HPDE6-E6E7 (cell line): ENCODE results near the gene HRC.
"Not testable (repeated sequence)": the region's sequence is repeated elsewhere in the genome, so short reads cannot be mapped to it uniquely, and the experiment has no call there.

Experiments
- DNase-seq: peaks from one replicate; pipeline ENCODE4 v3.0.0; 2011; ENCODE audit warnings: missing footprints; ENCODE audit errors: extremely low spot score

The HRC gene

DNA sequence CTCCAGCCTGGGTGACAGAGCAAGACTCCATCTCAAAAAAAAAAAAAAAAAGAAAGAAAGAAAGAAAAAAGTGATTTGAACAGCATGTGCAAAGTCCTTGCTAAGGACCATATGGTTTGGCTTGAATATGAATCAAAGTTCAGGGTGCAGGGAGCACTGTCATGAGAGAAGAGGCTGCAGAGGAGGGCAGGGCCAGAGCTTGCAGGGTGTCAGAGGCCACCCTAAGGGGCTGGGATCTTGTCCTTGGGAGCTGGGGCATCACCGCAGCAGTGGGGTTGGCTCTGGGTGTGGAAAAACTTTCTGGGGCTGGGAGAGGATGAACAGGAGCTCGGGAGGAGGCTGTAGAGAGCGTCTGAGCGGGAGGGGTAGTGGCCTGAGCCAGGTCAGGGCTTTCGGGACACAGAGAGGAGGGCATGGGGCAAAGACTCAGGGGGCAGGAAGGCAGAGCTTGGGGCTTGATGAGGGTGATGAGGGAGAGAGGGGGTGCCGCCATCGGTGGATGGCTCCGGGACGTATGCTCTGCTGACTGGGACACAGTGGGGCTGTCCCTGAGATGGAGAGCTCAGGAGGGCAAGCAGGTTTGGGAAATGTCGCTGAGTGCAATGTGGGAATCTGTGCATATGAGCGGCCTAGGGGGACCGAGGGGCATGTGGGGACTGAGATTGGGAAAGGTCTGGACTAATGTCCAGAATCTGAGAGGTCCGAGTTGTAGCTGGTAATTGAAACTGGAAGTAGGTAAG is 5.4 kb upstream of the HRC start:
- no peak for DNase-seq

DNA sequence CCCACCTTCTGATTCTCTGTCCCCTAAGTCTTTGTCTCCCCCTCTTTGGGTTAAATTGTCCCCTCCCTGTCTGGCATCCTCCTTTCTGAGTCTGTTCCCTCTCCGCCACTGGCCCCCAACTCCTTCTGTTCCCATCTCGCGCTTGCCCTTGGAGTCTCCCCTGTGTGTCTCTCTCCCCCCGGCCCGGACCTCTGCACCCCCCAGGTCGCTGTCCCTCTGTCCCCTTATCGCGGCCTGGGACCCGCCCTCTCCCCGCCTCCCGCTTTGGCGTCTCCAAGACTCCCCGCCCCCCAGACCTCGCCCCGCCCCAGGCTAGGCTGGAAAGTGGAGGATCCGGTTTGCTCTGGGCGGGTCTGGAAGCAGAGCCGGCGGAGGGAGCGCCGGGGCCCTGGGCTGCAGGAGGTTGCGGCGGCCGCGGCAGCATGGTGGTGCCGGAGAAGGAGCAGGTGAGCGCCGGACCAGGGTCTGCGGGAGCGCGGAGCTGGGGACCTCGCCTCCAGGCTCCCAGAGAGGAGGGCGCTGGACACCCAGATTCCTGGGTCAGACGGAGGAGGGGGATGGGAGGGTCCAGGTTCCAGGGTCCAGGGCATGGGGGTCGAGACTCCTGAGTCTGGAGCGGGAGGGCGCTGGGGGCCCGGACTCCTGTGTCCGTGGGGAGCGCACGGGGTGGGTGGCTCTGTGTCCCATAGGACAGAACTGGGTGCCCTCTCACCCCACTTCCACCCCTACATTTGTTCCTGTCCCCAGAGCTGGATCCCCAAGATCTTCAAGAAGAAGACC is 2.4 kb upstream of the HRC start, which contains the start of gene TRPM4:
TRPM4 (plus strand) TSS at position 348 of the 780 bp plus-strand sequence; CDS start at position 423, 75 bp downstream.
- peak; percentile 84 for DNase-seq

DNA sequence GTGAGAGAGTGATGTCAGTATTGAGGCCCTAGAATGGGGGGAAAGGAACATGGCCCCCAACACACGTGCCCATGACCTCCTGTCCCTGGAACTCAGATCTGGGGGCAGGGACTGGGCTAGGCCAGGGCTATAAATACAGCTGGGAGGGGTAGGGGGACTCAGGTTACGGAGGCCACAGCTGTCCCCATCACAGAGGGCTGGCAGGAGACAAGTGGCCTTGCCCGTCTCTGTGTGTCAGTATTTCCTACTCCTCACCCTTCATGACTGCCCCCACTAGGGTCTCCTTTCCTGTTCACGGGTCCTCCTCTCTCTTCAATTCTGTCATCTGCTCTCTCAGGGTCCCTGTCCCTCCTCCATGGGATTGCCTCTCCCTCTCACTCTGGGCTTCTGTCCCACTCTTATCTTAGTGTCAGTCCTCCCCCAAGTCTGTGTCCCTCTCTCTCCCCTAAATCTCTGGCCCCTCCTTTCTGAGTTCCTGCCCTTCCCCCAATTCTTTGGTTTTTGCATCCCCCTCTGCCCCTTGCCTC is 687 bp upstream of the HRC start:
- no peak for DNase-seq

DNA sequence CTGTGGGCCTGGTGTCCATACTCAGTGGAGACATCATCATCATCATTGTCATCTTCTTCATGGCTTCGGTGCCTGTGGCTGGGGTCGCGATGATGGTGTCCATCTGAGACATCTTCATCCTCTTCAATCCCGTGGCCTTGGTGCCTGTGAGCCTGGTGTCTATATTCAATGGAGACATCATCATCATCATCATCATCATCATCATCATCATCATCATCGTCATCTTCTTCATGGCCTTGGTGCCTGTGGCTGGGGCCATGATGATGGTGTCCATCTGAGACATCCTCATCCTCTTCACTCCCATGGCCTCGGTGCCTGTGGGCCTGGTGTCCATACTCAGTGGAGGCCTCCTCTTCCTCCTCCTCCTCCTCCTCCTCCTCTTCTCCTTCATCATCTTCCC is 917 bp downstream of the HRC start:
- DNase-seq = no peak

DNA sequence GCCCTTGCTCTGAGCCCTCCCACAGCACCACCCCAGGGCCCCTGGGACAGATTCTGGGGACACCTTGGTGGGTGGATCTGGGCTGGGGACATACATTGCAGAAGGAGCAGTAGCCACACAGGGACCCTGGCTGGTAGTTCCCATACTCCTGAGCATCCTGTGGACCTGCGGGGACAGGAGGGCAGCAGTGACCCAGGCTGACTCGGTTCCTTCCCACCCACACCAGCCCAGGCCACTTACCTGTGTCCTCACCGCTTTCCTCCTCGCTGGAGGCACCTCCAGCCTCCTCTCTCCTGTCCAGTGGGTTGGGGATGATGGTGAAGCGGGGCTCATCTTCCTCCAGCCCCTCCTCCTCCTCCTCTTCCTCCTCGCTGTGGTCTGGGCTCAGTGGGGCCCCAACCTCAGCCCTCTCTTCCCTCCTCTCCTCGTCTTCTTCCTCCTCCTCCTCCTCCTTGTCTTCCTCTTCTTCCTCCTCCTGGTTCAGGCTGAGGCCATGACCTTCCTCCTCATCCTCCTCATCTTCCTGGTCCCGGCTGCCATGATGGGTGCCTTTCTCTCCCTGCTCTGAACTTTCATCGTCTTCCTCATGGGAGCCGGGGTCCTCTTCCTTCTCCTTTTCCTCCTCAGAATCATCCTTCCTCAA is 1.9 kb downstream of the HRC start:
- DNase-seq = no peak

DNA sequence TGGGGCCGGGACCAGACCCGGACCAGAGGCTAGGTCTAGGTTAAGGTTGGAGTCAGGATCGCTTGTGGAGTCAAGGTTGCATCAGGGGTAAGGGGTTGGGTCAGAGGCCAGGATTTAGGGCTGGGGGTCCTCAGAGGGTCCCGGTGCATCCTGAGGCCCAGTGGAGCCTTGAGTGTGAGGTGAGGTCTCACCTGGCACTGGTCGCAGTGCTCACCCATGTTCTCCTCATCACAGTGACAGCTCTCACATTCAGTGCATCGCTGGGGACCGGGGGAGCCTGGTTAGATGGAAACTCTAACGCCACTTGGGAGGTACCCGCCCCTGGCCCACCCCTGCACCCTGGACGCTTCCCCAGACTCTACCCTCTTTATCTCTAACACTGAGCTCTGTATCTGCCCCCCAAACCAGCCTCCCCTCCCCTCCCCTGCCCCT is 3.1 kb downstream of the HRC start:
- DNase-seq = no peak

DNA sequence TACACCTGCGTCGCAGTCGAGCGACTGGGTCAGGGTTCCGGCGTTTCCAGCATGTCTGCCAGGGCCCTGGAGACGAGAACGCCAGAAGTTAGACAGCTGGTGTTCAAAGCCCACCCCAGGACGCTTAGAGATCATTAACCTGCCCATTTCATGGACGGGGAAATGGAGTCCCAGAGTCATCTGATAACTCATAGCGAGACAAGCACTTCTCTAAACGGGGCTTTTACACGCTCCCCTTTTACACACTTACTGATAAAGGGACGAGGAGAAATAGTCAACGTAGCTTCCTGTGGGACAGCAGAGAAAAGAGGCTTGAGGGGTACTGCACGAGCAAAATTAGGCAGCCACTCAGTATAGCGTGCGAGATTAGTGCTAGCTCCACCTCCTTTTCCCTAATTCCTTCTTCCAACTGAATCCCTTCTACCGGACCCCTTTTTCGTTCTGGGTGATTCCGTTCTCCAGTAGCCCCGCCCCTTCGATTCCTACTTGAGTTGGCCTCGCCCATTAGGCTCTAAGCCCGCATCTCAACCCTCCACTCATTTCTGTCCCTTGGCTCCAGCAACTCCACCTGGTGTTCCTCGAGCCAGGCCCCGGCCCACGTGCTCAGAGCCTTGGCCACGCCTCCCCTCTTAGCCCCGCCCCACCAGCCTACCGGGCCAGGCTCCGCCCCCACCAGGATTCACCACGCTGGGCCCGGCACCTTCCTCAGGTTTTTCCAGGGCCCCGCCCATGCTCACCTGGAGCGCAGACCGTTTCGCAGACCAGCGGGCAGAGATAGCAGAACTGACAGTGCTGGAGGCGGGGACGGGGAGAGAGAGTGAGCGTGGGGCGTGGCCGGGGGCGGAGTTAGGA is 3.7 kb downstream of the HRC start:
- peak; percentile 91 for DNase-seq

DNA sequence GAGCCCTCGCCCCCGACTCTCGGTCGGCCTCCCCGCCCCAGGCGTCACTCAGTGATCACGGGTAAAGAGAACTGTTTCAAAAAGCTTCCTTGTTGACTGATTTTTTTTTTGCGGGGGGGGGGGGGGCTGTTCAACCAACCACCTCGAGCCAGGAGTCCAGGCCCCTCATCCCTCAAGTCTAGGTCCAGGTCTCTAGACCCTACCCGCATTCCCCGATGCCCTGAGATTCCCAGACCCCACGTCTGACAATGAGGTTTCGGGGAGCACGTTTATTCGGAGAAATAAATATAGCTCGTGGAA is 4.3 kb downstream of the HRC start:
- no peak for DNase-seq

DNA sequence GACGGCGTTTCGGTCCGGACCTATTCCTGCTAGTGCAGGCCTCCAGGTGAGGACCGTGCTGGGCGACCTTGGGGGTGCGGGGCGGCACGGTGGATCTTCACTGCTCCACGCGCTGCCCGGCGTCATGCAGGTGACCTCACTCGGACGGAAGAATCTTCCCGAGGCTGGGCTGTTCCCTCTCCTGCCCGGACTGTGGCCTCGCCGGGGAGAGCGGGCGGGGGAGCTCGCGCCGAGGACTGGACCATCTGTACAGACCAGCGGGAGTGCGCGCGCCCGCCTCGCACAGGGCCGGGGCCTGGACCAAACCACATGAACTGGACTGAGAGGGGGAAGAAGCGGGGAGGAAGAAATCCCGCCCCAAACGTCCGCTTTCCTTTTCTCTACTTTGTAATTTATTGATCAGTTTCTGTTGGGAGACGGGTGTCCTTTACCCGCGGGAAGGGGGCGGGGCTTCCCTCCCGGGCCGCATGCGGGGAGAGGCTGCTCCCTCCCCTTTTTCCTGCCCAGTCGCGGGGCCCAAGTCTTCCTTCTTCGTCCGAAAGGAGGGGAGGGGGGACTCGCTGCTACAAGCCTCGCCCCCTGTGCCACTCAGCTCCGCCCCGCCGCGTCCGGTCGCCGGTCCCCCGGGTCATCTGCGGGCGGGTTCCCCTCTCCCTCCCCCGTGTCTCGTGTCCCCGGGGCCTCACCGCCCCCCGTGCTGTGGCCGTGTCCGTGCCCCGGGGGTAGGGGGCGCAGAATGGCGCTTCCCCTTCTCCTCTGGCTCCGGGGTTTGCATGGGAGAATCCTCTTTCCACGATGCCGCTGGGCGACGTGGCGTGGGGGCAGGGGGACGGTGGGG is 4.9 kb downstream of the HRC start:
- peak; percentile 74 for DNase-seq

DNA sequence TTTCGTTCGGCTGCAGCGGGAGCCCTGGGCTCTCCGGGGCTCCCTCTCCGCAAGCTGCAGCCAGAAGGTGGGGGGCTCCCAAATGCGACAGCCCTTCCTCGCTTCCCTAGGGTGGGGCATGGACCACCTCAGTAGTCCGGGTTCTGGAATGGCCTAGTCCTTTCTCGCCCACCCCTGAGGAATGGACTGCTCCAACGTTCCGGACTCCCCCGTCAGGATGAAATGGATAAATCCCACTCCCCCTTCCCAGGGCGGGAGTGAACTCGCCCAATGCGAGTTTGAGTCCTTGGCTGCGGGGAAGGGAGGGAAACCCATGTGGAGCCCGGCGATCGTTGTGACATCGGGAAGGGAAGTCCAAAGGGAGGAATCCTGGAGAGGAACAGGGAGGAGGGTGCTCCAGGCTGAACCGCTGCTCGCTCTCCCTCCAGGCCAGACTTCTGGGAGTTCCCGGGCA is 5.5 kb downstream of the HRC start:
- peak; percentile 58 for DNase-seq

DNA sequence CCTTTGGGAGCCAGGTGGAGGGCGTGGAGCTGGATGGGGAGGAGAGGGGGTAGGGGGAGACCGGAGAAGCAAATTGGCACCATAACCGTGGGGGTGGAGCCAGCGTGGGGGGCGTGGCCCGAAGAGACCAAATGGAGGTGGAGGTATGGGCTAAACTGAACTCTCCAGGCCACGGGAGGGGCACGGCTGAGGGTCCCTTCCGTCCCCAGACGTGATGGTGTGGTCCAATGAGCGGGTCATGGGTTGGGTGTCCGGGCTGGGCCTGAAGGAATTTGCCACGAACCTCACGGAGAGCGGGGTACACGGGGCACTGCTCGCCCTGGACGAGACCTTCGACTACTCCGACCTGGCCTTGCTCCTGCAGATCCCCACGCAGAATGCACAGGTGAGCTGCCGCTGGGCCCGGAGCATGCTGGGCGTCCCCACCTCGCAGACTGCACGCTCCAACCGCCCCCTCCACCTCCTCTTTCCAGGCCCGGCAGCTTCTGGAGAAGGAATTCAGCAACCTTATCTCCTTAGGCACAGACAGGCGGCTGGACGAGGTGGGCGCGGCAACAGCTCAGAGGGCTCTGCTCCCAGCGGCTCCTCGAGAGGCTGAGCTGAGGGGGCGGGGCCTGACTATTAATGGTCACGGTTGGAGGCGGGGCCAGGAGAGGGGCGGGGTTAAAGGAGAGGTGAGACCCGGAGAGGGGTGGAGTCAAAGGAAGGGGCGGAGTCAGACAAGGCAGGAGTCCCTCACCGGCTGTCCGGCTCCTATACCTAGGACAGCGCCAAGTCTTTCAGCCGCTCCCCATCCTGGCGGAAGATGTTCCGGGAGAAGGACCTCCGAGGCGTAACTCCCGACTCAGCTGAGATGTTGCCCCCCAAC is 6.2 kb downstream of the HRC start:
- DNase-seq = peak; percentile 96

DNA sequence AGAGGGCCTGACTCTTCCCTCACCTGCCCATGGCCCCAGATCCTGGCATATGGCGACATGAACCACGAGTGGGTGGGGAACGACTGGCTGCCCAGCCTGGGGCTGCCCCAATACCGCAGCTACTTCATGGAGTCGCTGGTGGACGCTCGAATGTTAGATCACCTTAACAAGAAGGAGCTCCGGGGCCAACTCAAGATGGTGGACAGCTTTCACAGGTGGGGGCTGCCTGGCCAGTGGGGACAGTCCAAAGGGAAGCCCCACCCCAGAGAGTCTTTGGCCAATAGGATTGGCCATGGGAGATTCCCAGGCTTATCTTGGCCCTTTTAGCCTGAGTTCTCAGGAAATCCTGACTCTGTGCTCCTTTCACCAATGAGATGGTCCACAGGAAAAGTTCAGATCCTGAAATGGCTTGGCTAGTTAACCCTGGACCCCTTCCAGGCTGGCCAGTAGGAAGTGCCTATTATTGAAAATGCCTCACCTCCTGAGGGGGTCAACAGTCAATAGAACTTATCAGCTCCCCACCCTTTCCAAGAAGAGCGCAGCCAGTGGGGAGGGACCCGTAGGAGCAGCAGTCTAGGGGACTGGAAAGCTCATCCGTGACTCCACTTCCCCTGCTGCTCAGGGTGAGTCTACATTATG is 7.0 kb downstream of the HRC start:
- DNase-seq = no peak

DNA sequence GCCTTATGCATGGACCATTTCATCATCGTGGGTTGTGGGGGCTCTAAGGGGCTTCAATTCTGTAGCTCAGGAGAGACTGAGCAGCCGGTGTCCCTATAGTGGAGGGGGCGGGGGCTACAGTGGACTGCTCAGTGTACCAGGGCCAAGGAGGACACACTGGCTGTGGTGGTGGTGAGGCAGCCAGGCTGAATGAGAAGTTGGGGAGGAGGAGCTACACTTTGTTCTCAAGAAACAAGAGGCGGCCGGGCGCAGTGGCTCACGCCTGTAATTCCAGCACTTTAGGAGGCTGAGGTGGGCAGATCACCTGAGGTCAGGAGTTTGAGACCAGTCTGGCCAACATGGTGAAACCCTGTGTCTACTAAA is 8.8 kb downstream of the HRC start:
- DNase-seq = not testable (repeated sequence)

DNA sequence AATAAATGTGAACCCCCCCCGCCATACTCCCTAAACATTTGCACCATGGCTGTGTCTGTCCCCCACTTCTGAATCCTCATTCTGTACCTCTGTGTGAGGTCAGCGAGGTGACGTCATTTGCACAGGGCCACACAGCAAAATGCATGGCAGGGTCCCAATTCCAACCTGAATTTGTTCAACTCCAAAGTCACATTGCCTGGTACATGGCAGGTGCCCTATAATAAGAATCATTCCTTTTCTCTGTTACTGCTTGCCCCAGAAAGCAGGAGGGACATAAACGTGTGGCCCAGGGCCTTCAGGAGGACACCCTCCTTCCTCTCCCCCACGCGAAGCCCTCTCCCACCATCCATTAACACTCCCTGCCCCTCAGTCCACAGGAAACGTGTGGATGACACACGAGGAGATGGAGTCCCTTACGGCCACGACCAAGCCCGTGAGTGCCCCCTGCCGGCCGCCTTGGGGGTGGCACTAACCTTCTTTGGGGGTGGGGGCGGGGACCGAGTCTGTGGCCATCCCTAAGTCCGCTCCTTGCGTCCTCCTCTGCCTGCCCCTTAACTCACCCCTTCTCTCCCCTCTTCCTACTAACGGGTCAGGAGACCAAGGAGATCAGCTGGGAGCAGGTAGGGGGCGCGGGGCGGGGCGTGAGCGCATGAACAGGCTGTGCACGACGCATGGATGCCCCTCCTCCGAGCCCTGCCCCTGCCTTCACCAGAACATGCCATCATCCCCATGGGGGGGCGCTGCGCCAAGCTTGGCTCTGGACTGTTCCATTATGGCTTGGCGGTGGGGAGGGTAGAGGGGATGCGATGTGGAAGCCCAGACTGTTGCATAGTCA is 9.4 kb downstream of the HRC start:
- DNase-seq = no peak

DNA sequence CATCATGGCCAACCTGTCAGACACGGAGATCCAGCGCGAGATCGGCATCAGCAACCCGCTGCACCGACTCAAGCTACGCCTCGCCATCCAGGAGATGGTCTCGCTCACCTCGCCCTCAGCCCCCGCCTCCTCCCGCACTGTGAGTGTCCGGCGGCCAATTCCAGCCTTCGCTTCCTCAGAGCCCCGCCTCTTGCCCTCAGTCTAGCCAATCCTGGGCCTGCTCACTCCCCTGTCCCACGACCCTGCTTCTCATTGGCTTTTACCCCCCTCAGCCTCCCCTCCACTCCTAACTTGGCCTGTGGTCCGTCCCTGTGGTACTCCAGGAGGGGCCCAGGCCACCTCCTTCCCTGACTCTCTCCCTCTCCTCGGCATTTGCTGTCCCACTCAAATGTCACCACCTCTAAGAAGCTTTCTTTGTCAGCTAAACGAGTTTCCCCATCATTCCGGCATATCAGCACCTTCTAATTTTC is 12.3 kb downstream of the HRC start:
- peak; percentile 68 for DNase-seq

DNA sequence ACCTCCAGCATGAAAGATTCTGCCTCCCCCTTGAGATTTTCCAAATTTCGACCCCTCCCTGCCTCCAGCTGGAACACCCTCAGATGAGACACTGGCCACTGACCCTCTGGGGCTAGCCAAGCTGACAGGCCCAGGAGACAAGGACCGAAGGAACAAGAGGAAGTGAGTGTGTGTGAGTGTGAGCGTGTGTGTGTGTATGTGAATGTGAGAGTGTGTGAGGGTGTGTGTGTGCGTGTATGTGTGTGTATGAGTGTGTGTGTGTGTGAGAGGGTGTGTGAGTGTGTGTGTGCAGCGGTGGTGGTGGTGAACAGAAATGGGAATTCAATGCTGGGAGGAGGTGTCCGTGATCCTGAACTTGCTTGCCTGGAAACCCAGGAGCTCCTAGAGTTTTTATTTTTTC is 13.8 kb downstream of the HRC start:
- DNase-seq = no peak

DNA sequence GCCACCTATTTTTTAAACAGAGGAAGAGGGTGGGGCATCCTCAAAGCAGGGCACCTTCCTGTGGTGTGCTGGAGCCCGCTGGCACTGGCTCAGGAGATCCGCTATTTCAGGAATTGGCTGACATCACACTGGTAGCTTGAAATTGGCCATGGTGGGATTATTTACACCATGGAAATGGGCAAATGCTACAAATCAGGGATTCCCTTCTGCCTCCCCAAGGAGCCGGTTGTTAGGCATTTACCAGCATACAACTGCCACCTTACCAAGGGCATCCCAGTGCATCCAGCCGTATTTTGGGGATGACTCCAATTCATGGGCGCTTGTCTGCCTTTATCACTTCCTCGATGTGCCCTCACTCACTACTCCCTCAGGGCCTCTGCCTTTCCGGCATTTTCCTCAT is 14.2 kb downstream of the HRC start:
- no peak for DNase-seq

DNA sequence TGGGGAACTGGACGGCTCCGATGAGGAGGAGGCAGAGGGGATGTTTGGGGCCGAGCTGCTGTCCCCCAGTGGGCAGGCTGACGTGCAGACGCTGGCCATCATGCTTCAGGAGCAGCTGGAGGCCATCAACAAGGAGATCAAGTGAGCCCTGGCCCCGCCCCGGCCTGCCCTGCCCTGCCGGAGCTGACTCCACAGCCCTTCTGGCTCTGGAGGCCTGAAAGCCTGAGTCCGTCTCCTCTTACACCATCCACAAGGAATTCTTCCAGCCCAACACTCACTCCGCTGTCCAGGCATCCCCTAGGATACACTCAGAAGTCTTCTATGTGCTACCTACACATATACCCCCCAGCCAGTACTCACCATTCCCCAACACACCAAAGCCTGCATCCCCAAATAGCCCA is 18.4 kb downstream of the HRC start:
- DNase-seq = no peak
